ENCODE data around the gene DRAM1. TPM values are rescaled to one million over a fixed set of nuclear protein-coding genes. Genes with fewer than 3 reads are reported as not detected.
"Not testable (repeated sequence)": the region's sequence is repeated elsewhere in the genome, so short reads cannot be mapped to it uniquely, and the experiment has no call there.

Gene DRAM1
- total RNA-seq, 1 donor from 2014 or later, result 131 TPM

DNA sequence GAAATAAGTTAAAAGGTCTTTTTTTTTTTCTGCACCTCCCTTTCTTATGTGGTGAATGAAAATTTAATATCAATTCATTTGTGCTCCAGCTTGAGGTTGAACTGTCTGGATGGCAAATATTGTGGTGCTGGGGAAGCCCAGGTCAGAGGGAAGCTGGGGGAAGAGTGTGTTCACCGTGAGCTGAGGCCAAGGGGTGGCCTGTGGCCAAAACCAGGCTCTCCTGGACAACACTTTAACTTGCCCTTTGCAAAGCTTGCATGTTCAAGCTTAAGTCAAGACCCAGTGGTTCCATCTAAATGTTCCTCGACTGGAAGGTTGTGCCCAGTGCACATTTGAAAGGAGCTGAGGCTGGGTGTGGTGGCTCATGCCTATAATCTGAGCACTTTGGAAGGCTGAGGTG, 28.8 kb downstream of the DRAM1 start:
- DNase-seq (ENCODE audit: low read depth), result no peak

DNA sequence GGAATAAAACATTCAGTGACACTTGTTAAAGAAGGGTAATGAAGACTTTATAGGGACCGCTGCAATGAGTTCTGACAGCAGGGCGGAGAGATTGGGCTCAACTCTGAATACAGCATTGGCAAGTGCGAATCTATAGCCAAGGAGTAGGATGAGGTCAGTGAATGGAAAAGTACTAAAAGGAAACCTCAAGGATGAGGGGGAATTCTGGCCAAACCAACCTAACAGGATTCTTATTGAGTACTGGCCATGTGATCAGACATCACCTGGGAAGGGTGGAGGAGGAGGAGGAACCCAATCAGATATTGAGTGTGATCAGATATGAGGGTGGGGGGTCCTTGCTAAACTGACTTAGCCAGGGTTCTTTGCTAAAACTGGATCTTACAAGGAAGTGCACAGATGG, 31.0 kb downstream of the DRAM1 start:
- DNase-seq (ENCODE audit: low read depth), result no peak

DNA sequence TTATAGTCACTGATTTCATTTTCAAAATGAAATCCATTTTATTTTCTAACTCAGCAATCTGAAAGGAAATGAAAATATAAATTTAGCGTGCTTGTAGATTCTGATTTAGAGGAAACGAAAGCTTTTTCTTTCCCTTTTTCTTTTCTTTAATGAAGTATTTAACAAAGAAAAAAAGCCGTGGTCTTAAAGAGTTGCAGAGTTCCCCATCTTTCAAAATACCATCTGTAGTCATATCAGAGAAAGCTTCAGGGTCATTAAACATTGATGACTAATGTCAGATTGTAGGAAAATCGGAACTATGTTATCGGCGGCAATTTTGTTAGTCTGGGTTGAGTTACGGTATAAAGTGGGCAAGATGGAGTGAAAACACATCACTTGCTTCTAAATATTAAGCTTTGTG, 32.3 kb downstream of the DRAM1 start:
- no peak for DNase-seq (ENCODE audit: low read depth)

GRCh38 chr12:101915841-101916240, 38.5 kb downstream of the DRAM1 start:
- DNase-seq (ENCODE audit: low read depth), result peak; percentile 42

GRCh38 chr12:101918805-101919204, 41.4 kb downstream of the DRAM1 start:
- not testable (repeated sequence) for DNase-seq (ENCODE audit: low read depth)

DNA sequence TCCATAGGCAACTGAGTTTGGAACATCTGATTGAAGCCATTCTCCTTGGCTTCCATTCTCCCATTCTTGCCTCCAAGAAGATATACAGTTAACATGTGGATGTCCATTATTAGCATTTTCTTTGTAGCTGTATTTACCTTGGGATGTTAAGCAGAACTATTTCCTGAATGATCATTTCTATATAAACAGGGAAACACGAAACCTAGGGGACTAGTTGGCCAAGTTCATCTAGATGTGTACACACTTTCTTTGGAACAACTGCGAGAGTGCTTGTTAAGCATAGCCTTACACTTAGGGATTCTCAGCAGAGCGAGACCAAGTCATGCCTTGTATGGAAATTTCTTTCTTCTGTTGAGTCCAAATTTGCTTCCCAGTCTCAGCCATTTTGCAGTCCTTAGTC, 42.1 kb downstream of the DRAM1 start:
- DNase-seq (ENCODE audit: low read depth), result no peak

GRCh38 chr12:101920906-101921305, 43.5 kb downstream of the DRAM1 start:
- DNase-seq (ENCODE audit: low read depth), result no peak

- DNase-seq (ENCODE audit: low read depth), result no peak
Measured at GRCh38 chr12:101923045-101923718, 45.8 kb downstream of the DRAM1 start.

DNA sequence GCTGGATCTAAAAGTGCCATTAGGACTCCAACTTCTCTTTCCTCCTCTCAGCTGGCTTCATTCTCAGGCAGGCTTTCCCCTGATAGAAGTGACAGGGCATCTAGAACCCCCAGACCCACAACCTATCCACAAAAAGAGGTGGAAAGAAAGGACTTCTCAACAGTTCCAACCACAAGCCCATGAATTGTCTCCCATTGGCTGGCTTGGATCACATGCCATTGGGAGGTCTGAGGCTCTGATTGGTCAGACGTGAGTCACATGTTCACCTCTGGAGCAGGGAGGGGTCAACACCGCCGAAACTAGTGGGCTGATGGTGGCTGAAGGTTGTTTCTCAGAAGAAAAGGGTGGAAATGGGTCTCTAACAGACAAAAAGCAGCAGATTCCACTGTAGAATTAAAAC, 47.2 kb downstream of the DRAM1 start:
- no peak for DNase-seq (ENCODE audit: low read depth)

DNA sequence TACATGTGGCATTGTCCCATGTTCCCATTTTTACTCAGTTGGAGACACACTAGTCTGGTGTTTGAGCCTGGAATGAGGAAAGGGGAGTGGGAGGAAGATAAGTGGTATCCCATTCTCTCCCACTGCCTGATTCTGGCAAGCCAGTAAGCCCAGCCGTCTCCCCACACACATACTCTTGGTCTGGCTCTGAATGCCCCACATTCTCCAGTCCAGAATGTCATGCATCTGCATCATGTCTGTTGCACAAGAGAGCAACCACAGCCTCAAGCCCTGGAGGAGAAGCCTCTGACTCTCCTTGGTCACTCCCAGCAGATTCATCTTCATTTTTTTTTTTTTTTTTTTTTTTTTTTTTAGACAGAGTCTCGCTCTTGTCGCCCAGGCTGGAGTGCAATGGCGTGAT, 48.0 kb downstream of the DRAM1 start:
- peak; percentile 96 for DNase-seq (ENCODE audit: low read depth)

- peak; percentile 21 for DNase-seq (ENCODE audit: low read depth)
Measured at GRCh38 chr12:101925935-101926334, 48.6 kb downstream of the DRAM1 start.

DNA sequence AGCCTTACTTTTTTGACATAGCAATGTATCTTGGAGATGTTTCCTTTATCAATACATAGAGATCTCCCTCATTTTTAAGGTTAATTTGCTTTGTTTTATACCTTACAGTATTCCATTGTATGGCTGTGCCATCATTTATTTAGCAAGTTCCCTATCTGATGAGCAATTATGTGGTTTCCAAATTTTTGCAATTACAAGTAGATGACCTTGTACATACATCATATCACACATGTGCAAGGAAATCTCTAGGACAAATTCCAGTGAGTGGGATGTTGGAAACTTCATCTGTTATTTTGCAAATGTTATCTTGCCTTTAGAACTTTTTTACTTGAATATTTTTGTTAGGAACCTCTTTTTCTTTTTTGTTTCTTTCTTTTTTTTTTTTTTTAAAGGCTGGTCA, 49.7 kb downstream of the DRAM1 start:
- no peak for DNase-seq (ENCODE audit: low read depth)

- no peak for DNase-seq (ENCODE audit: low read depth)
Measured at GRCh38 chr12:101927999-101928398, 50.6 kb downstream of the DRAM1 start.

- peak; percentile 58 for DNase-seq (ENCODE audit: low read depth)
Measured at GRCh38 chr12:101928556-101928955, 51.2 kb downstream of the DRAM1 start.

DNA sequence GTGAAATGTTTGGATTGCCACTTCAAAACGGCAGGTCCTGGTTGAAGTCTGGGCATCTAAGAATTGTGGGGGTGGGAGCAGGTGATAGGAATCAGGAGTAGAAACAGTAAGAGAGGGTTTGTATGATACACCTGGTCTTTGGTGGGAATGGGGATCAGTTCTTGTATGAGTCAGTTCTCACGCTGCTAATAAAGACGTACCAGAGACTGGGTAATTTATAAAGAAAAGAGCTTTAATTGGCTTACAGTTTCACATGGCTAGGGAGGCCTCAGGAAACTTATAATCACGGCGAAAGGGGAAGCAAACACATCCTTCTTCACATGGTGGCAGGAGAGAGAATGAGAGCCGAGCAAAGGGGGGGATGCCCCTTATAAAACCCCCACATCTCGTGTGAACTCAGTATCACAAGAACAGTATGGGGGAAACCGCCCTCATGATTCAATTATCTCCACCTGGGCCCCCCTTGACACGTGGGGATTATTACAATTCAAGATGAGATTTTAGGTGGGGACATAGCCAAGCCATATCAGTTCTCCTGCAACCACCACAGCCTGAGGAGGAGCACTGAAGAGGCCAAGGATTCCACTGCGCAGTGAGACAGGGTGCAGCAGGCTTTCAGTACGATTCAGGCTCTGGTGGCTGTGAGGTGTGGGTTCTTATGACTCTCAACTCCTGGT, 52.1 kb downstream of the DRAM1 start:
- no peak for DNase-seq (ENCODE audit: low read depth)

DNA sequence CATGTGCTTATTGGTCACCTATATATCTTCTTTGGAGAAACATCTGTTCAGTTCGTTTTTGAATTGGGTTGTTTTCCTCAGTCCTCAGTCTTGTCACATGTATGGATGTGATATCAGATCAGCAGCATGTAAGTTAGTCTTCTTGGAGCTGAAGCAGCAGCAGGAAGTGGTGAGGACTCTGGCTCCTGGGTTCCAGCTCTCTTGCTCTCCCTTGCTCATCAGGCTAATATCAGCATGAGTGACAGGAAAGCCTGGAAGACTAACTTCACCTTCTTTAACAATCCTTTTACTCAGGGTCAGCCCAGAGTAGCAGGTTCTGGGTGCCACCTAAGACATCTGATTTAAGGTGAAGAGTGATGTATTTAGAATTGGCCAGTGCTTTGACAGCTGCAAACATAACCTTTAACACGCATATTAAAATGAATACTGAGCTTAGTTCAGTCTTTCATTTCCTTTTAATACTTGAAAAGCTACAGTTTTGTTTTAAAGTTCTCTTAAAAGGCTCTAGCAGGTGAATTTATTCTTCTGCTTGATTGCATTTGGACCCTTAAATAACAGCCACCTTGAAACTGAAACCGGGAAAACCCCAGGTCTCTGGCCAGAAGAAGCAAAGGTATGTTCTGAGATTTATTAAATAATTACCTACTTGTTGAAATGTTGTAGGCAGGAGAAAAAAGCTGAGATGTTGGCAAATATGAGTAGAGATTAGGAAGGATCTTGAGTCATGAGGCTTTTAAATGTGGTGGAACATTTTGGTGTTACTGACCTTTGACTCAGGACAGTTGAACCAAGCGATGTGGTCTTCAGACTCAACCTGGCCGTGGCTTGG, 54.3 kb downstream of the DRAM1 start:
- DNase-seq (ENCODE audit: low read depth), result no peak

DNA sequence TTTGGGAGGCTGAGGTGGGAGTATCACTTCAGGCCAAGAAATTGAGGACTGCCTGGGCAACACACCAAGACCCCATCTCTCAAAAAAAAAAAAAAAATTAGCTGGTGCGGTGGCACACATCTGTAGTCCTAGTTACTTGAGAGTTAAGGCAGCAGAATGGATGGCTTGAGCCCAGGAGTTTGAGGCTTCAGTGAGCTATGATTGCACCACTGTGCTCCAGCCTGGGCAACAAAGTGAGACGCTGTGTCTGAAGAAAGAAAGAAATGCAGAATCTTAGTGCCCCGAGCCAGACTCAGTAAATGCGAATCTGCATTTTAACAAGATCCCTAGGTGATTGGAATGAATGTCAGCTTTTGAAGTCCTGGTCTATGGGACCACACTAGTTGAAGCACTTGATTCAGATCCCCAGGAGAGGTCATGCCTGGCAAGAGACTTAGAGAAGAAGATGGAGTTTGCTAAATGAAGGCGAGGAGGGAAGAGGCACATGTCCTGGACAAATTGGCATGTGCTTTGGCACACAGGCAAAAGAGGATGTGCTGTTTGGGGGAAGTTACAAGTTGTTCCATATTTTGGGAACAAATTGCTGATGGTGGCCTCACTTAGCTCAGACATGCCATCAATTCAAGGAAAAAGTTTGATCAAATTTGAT, 56.6 kb downstream of the DRAM1 start:
- no peak for DNase-seq (ENCODE audit: low read depth)

DNA sequence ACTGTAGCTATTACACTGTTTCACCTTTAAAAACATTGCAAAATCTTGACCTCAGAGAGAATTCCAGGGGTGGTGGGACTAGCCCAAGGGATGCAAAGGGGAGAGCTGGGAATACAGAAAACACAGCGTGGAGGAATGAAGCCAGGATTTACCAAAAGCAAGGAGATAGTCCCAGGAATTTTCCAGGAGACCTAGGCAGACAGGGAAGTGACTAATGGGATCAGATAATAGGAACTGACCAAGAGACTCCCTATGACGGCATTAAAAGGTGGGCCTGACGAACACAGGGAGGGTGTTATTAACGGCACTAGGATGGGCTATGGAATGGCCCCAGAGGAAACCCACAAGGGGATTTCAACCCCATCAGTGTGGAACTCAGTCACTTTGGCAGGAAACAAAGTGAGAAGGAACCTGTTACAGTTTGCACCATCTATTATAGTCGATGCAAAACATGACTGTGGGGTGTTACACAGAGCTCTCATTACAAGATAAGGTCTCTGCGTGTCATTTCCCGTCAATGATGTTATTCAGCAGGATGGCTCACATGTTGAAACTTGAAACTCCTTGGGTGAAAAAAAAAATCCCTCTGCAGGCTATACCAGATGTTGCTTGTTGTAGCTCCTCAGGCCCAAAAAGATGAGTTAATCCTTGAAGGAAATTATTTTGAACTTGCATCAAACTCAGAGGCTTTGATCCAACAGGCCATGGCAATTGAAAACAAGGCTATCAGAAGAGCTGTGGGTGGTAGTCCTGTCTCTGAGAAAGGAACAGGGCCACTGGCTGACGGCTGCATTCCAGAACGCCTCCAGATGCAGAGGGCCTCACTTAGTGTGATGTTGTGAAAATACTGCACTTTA, 58.7 kb downstream of the DRAM1 start:
- DNase-seq (ENCODE audit: low read depth), result no peak

- no peak for DNase-seq (ENCODE audit: low read depth)
Measured at GRCh38 chr12:101939306-101939705, 61.9 kb downstream of the DRAM1 start.

- peak; percentile 59 for DNase-seq (ENCODE audit: low read depth)
Measured at GRCh38 chr12:101939856-101940265, 62.5 kb downstream of the DRAM1 start.

- no peak for DNase-seq (ENCODE audit: low read depth)
Measured at GRCh38 chr12:101940400-101940950, 63.1 kb downstream of the DRAM1 start.

Data from renal cortical epithelial cell (primary cell).